ENCODE measurements around the gene ARMC2.
"Not testable (repeated sequence)": the region's sequence is repeated elsewhere in the genome, so short reads cannot be mapped to it uniquely, and the experiment has no call there.

DNA sequence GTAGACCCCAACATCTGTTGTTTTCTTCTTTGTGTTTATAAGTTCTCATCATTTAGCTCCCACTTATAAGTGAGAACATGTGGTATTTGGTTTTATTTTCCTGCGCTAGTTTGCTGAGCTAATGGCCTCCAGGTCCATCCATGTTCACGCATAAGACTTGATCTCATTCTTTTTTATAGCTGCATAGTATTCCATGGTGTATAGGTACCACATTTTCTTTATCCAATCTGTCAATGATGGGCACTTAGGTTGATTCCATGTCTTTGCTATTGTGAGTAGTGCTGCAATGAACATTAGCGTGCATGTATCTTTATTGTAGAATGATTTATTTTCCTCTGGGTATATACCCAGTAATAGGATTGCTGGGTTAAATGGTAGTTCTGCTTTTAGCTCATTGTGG, 82.9 kb downstream of the ARMC2 start:
- TF ChIP-seq POLR2A (IDR thresholded peaks at IDR 0.05) = not testable (repeated sequence)
- TF ChIP-seq, protein P1, sequence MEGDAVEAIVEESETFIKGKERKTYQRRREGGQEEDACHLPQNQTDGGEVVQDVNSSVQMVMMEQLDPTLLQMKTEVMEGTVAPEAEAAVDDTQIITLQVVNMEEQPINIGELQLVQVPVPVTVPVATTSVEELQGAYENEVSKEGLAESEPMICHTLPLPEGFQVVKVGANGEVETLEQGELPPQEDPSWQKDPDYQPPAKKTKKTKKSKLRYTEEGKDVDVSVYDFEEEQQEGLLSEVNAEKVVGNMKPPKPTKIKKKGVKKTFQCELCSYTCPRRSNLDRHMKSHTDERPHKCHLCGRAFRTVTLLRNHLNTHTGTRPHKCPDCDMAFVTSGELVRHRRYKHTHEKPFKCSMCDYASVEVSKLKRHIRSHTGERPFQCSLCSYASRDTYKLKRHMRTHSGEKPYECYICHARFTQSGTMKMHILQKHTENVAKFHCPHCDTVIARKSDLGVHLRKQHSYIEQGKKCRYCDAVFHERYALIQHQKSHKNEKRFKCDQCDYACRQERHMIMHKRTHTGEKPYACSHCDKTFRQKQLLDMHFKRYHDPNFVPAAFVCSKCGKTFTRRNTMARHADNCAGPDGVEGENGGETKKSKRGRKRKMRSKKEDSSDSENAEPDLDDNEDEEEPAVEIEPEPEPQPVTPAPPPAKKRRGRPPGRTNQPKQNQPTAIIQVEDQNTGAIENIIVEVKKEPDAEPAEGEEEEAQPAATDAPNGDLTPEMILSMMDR (IDR thresholded peaks at IDR 0.05) = not testable (repeated sequence)
